Measurements from ENCODE around the gene MTHFD1. TPM values are rescaled to one million over a fixed set of nuclear protein-coding genes. Genes with fewer than 3 reads are reported as not detected.

Gene MTHFD1
- total and polyA plus RNA-seq, 9 of the 15 experiments (the other 6 are each of a cell fraction or from before 2014, with no cell fraction given) = 66.7 to 158 (median 90.9) TPM

GRCh38 chr14:64439141-64439540 lies 51.0 kb downstream of the MTHFD1 start (continued):
- TF ChIP-seq DEAF1 (CRISPR knock-in tag; IDR thresholded peaks at IDR 0.05) = no peak
- no peak for TF ChIP-seq RBM15 (IDR thresholded peaks at IDR 0.05; ENCODE audit: insufficient read depth, low read length)
- no peak for TF ChIP-seq ZNF740 (CRISPR knock-in tag; IDR thresholded peaks at IDR 0.05)
- no peak for TF ChIP-seq ZNF740 (tag; IDR thresholded peaks at IDR 0.05)
- TF ChIP-seq TGIF2 (CRISPR knock-in tag; IDR thresholded peaks at IDR 0.05) = no peak
- TF ChIP-seq ZNF41 (CRISPR knock-in tag; conservative IDR thresholded peaks at IDR 0.05) = no peak
- no peak for TF ChIP-seq PURB (CRISPR knock-in tag; IDR thresholded peaks at IDR 0.05; ENCODE audit: low read depth)

GRCh38 chr14:64440494-64440893 lies 52.3 kb downstream of the MTHFD1 start:
- ChIA-PET POLR2A (no interaction called here), CTCF (ENCODE audit: low intra/inter-chr PET ratio) (no interaction called here)
- no peaks in the 10 kb centered on the region for H3K27me3 ChIP-seq (ENCODE audit: control insufficient read depth in 2 of 2, insufficient read depth in 2 of 2, low read length in 2 of 2)
- H3K4me2 ChIP-seq (ENCODE audit: insufficient read depth, low read length) = no peak overlapping the region
- H3K4me3 ChIP-seq = no peak overlapping the region
- intact Hi-C loops (cut with micrococcal nuclease) (no loop called here), in situ Hi-C loops (cut with MboI) (no loop called here)
- no peak overlapping the region for H3K9ac ChIP-seq (ENCODE audit: insufficient read depth in 1 of 2, low read depth in 2 of 2, low read length in 2 of 2)
- H3K36me3 ChIP-seq (ENCODE audit: control insufficient read depth, insufficient read depth, low read length) = peaks cover 91% of the 10 kb centered on the region
- no peaks in the 10 kb centered on the region for H3K9me3 ChIP-seq (replicated peaks; ENCODE audit: control insufficient read depth, insufficient read depth, low read depth, low read length)
- no peaks in the 10 kb centered on the region for H3K4me1 ChIP-seq (replicated peaks in 1 of 2; ENCODE audit: control insufficient read depth in 2 of 2, insufficient read depth in 2 of 2, low read length in 2 of 2)
- H2AFZ ChIP-seq (ENCODE audit: low read depth, low read length) = no peak overlapping the region
- no peak for DNase-seq (ENCODE audit: extremely low read depth in 1 of 4, low spot score in 3 of 4)
- no peak for FAIRE-seq
- no peaks in the 10 kb centered on the region for H3K79me2 ChIP-seq (ENCODE audit: control insufficient read depth, insufficient read depth, low read length)
- 96% methylated on average over 3 of the region's 3 CpGs for WGBS (ENCODE audit: insufficient coverage, low coverage, missing lambda C conversion rate)
- BruUV-seq (replicated peaks) = TSS peak; percentile 25
- no peaks in the 10 kb centered on the region for H4K20me1 ChIP-seq (replicated peaks; ENCODE audit: control insufficient read depth, insufficient read depth, low read length)
- no peak overlapping the region for H3K27ac ChIP-seq (ENCODE audit: extremely low read depth, low read depth, low read length)
- no peak for ATAC-seq
- TF ChIP-seq SRSF7 (optimal IDR thresholded peaks at IDR 0.05; ENCODE audit: low read depth, low read length) = no peak
- TF ChIP-seq ZNF24 (IDR thresholded peaks at IDR 0.05) = no peak
- no peak for TF ChIP-seq CEBPG (CRISPR knock-in tag; IDR thresholded peaks at IDR 0.05)
- peak; percentile 38 to 91; a peak in 2 of 4 replicates for TF ChIP-seq CEBPG (tag; conservative IDR thresholded peaks at IDR 0.05 in 1 of 2, IDR thresholded peaks at IDR 0.05 in 1 of 2)
- no peak for TF ChIP-seq UBTF (IDR thresholded peaks at IDR 0.05; ENCODE audit: borderline replicate concordance in 1 of 2, low read depth in 2 of 2, low read length in 2 of 2)
- TF ChIP-seq CEBPB (tag; IDR thresholded peaks at IDR 0.05) = peak; percentile 87
- TF ChIP-seq ZNF133 (CRISPR knock-in tag; IDR thresholded peaks at IDR 0.05) = no peak
- no peak for TF ChIP-seq MEIS2 (IDR thresholded peaks at IDR 0.05; ENCODE audit: partially characterized antibody)
- no peak for TF ChIP-seq ZNF77 (CRISPR knock-in tag; IDR thresholded peaks at IDR 0.05)
- TF ChIP-seq RAD21 (CRISPR knock-in tag; conservative IDR thresholded peaks at IDR 0.05 in 1 of 2, IDR thresholded peaks at IDR 0.05 in 1 of 2) = no peak
- TF ChIP-seq RFX1 (IDR thresholded peaks at IDR 0.05) = no peak
- TF ChIP-seq ZKSCAN8 (CRISPR knock-in tag; IDR thresholded peaks at IDR 0.05) = no peak
- H3K9me1 ChIP-seq (ENCODE audit: control insufficient read depth, insufficient read depth, low read length) = no peaks in the 10 kb centered on the region
